ENCODE results near the gene DEK.

- TF ChIP-seq CTCF (conservative IDR thresholded peaks at IDR 0.05 in 1 of 2, IDR thresholded peaks at IDR 0.05 in 1 of 2; ENCODE audit: extremely low read depth in 1 of 2, insufficient read depth in 1 of 2, low read depth in 1 of 2, low read length in 2 of 2) (no peak), EZH2 (IDR thresholded peaks at IDR 0.05; ENCODE audit: borderline replicate concordance, low read length) (no peak)
These were observed 15.8 kb upstream of the DEK start for GRCh38 chr6:18280084-18280483.
